ENCODE data around the gene LRRC8B. TPM values are rescaled to one million over a fixed set of nuclear protein-coding genes. Genes with fewer than 3 reads are reported as not detected.

LRRC8B gene
- total and polyA plus RNA-seq, 2 of the 8 experiments (the other 6 are each of a cell fraction or from before 2014, with no cell fraction given) = 18.4 to 29.2 TPM

DNA sequence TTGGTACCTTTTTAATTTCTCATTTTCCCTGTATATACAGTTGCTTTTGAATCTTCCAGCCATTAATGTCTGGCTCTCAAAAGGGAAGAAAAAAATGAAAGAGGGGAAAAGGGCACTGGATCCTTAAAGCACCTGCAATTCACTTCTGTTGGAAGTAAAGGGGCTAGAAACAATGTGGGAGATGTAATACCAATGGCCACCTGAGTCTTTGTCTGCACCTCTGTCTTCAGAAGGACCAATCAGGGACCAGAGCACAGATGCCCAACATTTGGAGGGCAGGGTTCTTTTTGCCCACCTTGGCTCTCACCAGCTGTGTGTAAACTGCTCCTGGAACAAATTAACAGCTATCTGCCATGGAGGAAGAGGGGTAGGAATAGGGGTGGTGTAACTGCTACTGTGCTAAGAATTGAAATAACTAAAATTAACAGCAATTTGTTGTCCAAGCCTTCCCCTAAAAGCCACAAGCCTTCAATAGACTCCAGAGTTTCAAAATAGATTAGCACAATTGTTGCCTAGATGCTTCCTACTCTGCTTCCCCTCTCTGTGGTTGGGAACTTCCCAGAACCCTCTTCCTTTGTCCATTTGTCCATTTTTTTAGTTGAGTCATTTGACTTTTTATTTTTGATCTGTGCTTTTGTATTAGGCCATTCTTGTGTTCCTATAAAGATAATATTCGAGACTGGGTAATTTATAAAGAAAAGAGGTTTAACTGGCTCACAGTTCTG, 11.5 kb upstream of the LRRC8B start:
- no peak overlapping the region for H3K27ac ChIP-seq (ENCODE audit: low read depth, low read length)
- CTCF ChIA-PET (ENCODE audit: partially characterized antibody) = interaction anchor here (1.2 to 1.9 kb wide), 3 partner anchors 14 to 96 kb away, joined by 3 to 5 read pairs (median 3); no protein-coding TSS in a partner anchor
- H2BK20ac ChIP-seq (ENCODE audit: low read length) = no peak overlapping the region
- no peaks in the 10 kb centered on the region for H3K79me2 ChIP-seq (ENCODE audit: control insufficient read depth in 1 of 2, insufficient read depth in 2 of 2, low read length in 2 of 2)
- H3K9ac ChIP-seq (replicated peaks in 1 of 4; ENCODE audit: extremely low read depth in 1 of 4, low read depth in 3 of 4, low read length in 3 of 4) = no peak overlapping the region
- no peak overlapping the region for H2BK12ac ChIP-seq (ENCODE audit: low read depth, low read length)
- no peaks in the 10 kb centered on the region for H4K20me1 ChIP-seq (replicated peaks in 1 of 2; ENCODE audit: control insufficient read depth in 1 of 2, insufficient read depth in 2 of 2, low read length in 2 of 2)
- POLR2A ChIA-PET (ENCODE audit: partially characterized antibody) = no interaction called here
- no peak overlapping the region for H3K14ac ChIP-seq (ENCODE audit: insufficient read length)
- H4K5ac ChIP-seq (ENCODE audit: insufficient read length, low read depth, low read length) = no peak overlapping the region
- FAIRE-seq (no peak), DNase-seq (ENCODE audit: low read depth in 1 of 2, low spot score in 2 of 2) (no peak)
- no peaks in the 10 kb centered on the region for H3K79me1 ChIP-seq (ENCODE audit: low read depth, low read length)
- 73% methylated on average over 1 of the region's 1 CpG; no CpG with 5 or more reads in 1 of the 2 experiments for WGBS, 2 experiments (ENCODE audit: extremely low coverage in 1 of 2, insufficient coverage in 1 of 2, insufficient read length in 1 of 2, insufficient replicate concordance in 2 of 2, low coverage in 1 of 2, low lambda C conversion rate in 2 of 2, missing lambda C conversion rate in 1 of 2)
- no peaks in the 10 kb centered on the region for H3K27me3 ChIP-seq (replicated peaks in 1 of 4; ENCODE audit: control insufficient read depth in 3 of 4, extremely low read depth in 1 of 4, insufficient read depth in 3 of 4, low read length in 3 of 4)
- no peak overlapping the region for H3K4ac ChIP-seq (replicated peaks; ENCODE audit: insufficient read length, low read depth, low read length)
- H4K8ac ChIP-seq (ENCODE audit: extremely low read depth, insufficient read depth, low read length) = no peak overlapping the region
- H3K9me3 ChIP-seq (ENCODE audit: insufficient read depth in 2 of 2, low read depth in 1 of 2, low read length in 1 of 2) = peaks cover 0 to 2% of the 10 kb centered on the region in 2 experiments; a peak in 1 of 4 replicates
- no peak overlapping the region for H4K91ac ChIP-seq (replicated peaks; ENCODE audit: insufficient read length, low read length)
- no peak overlapping the region for H3K18ac ChIP-seq (ENCODE audit: extremely low read depth, low read length)
- H3K23ac ChIP-seq (ENCODE audit: insufficient read length) = no peak overlapping the region
- no peak overlapping the region for H2BK5ac ChIP-seq (ENCODE audit: low read depth, low read length)
- H3K56ac ChIP-seq (replicated peaks; ENCODE audit: insufficient read length, low read depth, low read length) = no peak overlapping the region
- no peaks in the 10 kb centered on the region for H3K4me1 ChIP-seq (replicated peaks in 1 of 4; ENCODE audit: control insufficient read depth in 3 of 4, insufficient read depth in 4 of 4, low read length in 3 of 4)
- H2BK15ac ChIP-seq (ENCODE audit: low read length) = no peak overlapping the region
- no peak overlapping the region for H3K4me2 ChIP-seq (ENCODE audit: insufficient read depth in 1 of 2, low read depth in 2 of 2, low read length in 2 of 2)
- H3K36me3 ChIP-seq (ENCODE audit: control insufficient read depth in 2 of 4, insufficient read depth in 4 of 4, low read length in 3 of 4) = no peaks in the 10 kb centered on the region; a peak in 1 of 8 replicates
- H3K23me2 ChIP-seq (ENCODE audit: low read depth, low read length) = no peaks in the 10 kb centered on the region
- no peak overlapping the region for H3K4me3 ChIP-seq (ENCODE audit: extremely low read depth in 1 of 4, insufficient read depth in 2 of 4, low read depth in 3 of 4, low read length in 4 of 4)
- H2AK5ac ChIP-seq (ENCODE audit: low read depth, low read length) = no peak overlapping the region
- no peak overlapping the region for H2AFZ ChIP-seq (ENCODE audit: low read length)
- H2BK120ac ChIP-seq (replicated peaks; ENCODE audit: low read depth, low read length) = no peak overlapping the region
- TF ChIP-seq SRF (IDR thresholded peaks at IDR 0.05; ENCODE audit: low read depth, low read length) (no peak), BRCA1 (IDR thresholded peaks at IDR 0.05; ENCODE audit: low read depth, low read length) (no peak), HDAC2 (IDR thresholded peaks at IDR 0.05; ENCODE audit: borderline replicate concordance in 1 of 2, low read depth in 2 of 2, low read length in 2 of 2) (no peak), CBX8 (IDR thresholded peaks at IDR 0.05; ENCODE audit: borderline replicate concordance, low read depth, low read length) (no peak), TAF1 (IDR thresholded peaks at IDR 0.05; ENCODE audit: low read depth, low read length) (no peak), PHF8 (conservative IDR thresholded peaks at IDR 0.05; ENCODE audit: low read depth, low read length) (no peak), KDM1A (IDR thresholded peaks at IDR 0.05; ENCODE audit: borderline replicate concordance, low read length) (no peak), EP300 (IDR thresholded peaks at IDR 0.05; ENCODE audit: borderline replicate concordance in 1 of 2, low read depth in 2 of 2, low read length in 2 of 2) (no peak), SP1 (IDR thresholded peaks at IDR 0.05; ENCODE audit: low read depth, low read length) (no peak), EZH2 (IDR thresholded peaks at IDR 0.05; ENCODE audit: low read depth, low read length, severe bottlenecking) (no peak), CREB1 (IDR thresholded peaks at IDR 0.05) (no peak)
- TF ChIP-seq, protein P1, sequence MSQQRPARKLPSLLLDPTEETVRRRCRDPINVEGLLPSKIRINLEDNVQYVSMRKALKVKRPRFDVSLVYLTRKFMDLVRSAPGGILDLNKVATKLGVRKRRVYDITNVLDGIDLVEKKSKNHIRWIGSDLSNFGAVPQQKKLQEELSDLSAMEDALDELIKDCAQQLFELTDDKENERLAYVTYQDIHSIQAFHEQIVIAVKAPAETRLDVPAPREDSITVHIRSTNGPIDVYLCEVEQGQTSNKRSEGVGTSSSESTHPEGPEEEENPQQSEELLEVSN (IDR thresholded peaks at IDR 0.05) = no peak

Measured in H1 (cell line).